Measurements from ENCODE around the gene SLC5A8.
A peak's percentile ranks its signal among the peaks of the same experiment; 100 is the strongest.

SLC5A8 gene, protein sequence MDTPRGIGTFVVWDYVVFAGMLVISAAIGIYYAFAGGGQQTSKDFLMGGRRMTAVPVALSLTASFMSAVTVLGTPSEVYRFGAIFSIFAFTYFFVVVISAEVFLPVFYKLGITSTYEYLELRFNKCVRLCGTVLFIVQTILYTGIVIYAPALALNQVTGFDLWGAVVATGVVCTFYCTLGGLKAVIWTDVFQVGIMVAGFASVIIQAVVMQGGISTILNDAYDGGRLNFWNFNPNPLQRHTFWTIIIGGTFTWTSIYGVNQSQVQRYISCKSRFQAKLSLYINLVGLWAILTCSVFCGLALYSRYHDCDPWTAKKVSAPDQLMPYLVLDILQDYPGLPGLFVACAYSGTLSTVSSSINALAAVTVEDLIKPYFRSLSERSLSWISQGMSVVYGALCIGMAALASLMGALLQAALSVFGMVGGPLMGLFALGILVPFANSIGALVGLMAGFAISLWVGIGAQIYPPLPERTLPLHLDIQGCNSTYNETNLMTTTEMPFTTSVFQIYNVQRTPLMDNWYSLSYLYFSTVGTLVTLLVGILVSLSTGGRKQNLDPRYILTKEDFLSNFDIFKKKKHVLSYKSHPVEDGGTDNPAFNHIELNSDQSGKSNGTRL

DNA sequence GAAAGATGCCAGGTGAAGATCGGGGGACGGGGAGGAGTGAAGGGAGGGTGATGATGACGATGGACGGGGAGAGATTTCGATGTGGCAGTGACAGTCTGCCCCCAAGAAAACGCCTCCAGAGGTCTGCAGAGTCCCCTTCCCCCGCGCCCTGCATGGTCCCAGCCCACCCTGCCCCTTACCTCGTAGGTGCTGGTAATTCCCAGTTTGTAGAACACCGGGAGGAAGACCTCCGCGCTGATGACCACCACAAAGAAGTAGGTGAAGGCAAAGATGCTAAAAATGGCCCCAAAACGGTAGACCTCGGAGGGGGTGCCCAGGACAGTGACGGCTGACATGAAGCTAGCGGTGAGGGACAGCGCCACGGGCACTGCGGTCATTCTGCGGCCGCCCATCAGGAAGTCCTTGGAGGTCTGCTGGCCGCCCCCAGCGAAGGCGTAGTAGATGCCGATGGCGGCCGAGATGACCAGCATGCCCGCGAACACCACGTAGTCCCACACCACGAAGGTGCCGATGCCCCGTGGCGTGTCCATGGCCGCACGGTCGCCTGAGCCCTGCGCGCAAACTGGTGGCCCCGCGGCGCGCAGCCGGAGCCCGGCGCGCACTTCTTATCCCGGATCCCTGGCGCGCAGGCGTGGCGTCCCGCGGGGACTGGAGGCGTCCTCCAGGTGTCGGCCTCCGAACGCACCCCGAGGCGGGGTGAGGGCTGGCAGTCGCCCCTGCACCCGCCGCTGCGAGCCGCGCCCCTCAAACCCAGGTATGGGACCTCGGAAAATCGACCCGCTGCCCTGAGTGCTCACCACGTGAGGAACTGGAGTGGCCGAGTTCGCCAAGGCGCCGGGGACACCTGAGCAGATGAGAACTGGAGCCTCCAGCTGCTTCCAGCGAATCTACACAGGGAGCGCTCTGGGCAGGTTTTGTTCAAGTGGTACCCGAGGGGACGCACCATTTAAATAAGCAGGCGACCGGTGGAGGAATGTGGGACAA is at the start of gene SLC5A8:
Gene SLC5A8 (minus strand): TSS at position 920 of the 984 bp plus-strand sequence. CDS start 390 bp downstream, at position 530.
- peaks cover 3% of the 10 kb centered on the region for H3K9me3 ChIP-seq (ENCODE audit: control insufficient read depth, insufficient read depth, low read length)
- no peaks in the 10 kb centered on the region for H3K4me1 ChIP-seq (ENCODE audit: control insufficient read depth, insufficient read depth, low read length)
- H3K9ac ChIP-seq (ENCODE audit: low read depth, low read length), result no peak within 1 kb of the TSS
- peaks cover 40% of the 10 kb centered on the region for H3K27me3 ChIP-seq (ENCODE audit: control insufficient read depth, insufficient read depth, low read length)
- H3K36me3 ChIP-seq (ENCODE audit: control insufficient read depth, insufficient read depth, low read length), result no peaks in the 10 kb centered on the region
- peak within 1 kb of the TSS; percentile 72 for H3K4me3 ChIP-seq (ENCODE audit: low read depth, low read length)

DNA sequence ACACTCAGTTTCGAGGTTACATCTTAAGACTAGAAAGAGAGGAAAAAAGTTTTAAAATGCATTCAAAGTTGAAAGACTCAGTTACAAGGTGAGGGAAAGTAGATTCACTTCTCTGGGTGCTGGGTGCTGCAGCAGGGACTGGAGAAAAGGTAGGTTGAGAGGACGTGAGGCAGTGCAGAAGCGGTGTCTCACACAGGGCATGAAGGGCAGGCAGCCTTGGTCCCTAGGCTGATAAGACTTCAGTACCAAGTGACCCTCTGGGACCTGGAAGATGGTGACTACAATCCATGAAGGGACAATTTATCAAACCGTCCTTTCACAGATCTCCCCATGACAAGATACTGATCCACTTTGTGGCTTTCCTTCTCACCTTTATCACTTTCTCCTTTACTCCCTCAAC is 47.3 kb upstream of the SLC5A8 start:
- Histone ChIP-seq H3K4me1 (ENCODE audit: control insufficient read depth, insufficient read depth, low read length) (peaks cover 4% of the 10 kb centered on the region), H3K9ac (ENCODE audit: low read depth, low read length) (no peak overlapping the region), H3K36me3 (ENCODE audit: control insufficient read depth, insufficient read depth, low read length) (no peaks in the 10 kb centered on the region), H3K27me3 (ENCODE audit: control insufficient read depth, insufficient read depth, low read length) (no peaks in the 10 kb centered on the region), H3K9me3 (ENCODE audit: control insufficient read depth, insufficient read depth, low read length) (no peaks in the 10 kb centered on the region), H3K4me3 (ENCODE audit: low read depth, low read length) (no peak overlapping the region)

DNA sequence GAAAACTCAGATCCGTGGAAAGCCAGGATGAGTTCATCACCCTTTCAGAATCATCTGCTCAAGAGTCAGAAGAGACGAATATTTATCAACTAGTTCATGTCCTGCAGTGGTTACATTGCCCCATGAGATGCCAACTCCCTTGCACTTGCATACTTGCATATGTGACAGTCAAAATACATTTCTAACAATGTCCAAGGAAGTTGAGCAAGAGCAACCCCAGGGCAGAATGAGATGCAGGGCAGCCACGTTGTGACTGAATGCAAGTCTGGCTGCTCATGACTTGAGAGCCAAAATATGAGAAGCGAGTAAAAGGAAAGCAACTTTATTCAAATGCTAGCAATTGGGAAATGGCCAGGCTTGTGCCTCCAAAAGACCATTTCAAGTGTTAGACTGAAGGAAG is 46.2 kb upstream of the SLC5A8 start:
- no peaks in the 10 kb centered on the region for H3K27me3 ChIP-seq (ENCODE audit: control insufficient read depth, insufficient read depth, low read length)
- H3K4me3 ChIP-seq (ENCODE audit: low read depth, low read length), result no peak overlapping the region
- no peaks in the 10 kb centered on the region for H3K36me3 ChIP-seq (ENCODE audit: control insufficient read depth, insufficient read depth, low read length)
- H3K9me3 ChIP-seq (ENCODE audit: control insufficient read depth, insufficient read depth, low read length), result no peaks in the 10 kb centered on the region
- peaks cover 4% of the 10 kb centered on the region for H3K4me1 ChIP-seq (ENCODE audit: control insufficient read depth, insufficient read depth, low read length)
- H3K9ac ChIP-seq (ENCODE audit: low read depth, low read length), result no peak overlapping the region

DNA sequence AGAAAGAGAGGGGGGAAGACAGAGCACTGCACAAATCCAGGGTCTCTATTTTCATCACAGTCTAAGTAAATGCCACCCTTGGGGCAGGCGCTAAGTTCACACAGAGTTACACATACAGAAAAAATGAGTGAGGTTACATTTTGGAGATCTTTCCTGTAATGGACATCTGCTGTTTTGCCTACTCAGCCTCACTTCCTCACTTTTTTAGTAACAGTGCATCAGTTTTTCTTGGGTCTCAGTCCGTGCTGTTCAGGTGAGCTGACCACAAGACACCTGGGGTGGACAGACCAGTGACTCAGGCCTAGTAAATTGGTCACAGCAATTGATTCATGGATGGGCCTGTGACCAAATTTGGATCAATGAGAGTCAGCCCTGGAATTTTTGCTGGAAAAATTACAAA is 33.6 kb upstream of the SLC5A8 start:
- no peaks in the 10 kb centered on the region for H3K4me1 ChIP-seq (ENCODE audit: control insufficient read depth, insufficient read depth, low read length)
- no peak overlapping the region for H3K9ac ChIP-seq (ENCODE audit: low read depth, low read length)
- H3K4me3 ChIP-seq (ENCODE audit: low read depth, low read length), result no peak overlapping the region
- H3K9me3 ChIP-seq (ENCODE audit: control insufficient read depth, insufficient read depth, low read length), result no peaks in the 10 kb centered on the region
- no peaks in the 10 kb centered on the region for H3K27me3 ChIP-seq (ENCODE audit: control insufficient read depth, insufficient read depth, low read length)
- no peaks in the 10 kb centered on the region for H3K36me3 ChIP-seq (ENCODE audit: control insufficient read depth, insufficient read depth, low read length)

DNA sequence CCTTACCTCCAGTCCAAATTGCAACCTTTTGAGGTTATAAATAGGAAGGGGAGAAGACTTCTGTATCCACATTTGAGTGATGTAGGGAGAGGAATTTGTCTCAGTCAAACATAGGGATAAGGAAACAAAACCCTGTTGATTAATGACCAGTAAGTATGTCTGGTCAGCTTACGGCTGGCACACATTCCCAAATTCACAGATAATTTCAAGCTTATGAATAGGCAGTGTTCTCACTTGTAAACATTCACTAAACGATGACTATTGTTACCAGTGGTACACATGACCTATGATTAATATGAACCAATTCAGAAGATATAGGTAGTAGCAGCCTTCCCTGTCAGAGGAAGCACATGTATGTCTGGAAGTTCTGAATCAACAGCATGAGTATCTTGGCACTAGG is 33.0 kb upstream of the SLC5A8 start:
- Histone ChIP-seq H3K4me3 (ENCODE audit: low read depth, low read length) (no peak overlapping the region), H3K36me3 (ENCODE audit: control insufficient read depth, insufficient read depth, low read length) (no peaks in the 10 kb centered on the region), H3K27me3 (ENCODE audit: control insufficient read depth, insufficient read depth, low read length) (no peaks in the 10 kb centered on the region), H3K4me1 (ENCODE audit: control insufficient read depth, insufficient read depth, low read length) (no peaks in the 10 kb centered on the region), H3K9ac (ENCODE audit: low read depth, low read length) (no peak overlapping the region), H3K9me3 (ENCODE audit: control insufficient read depth, insufficient read depth, low read length) (no peaks in the 10 kb centered on the region)

DNA sequence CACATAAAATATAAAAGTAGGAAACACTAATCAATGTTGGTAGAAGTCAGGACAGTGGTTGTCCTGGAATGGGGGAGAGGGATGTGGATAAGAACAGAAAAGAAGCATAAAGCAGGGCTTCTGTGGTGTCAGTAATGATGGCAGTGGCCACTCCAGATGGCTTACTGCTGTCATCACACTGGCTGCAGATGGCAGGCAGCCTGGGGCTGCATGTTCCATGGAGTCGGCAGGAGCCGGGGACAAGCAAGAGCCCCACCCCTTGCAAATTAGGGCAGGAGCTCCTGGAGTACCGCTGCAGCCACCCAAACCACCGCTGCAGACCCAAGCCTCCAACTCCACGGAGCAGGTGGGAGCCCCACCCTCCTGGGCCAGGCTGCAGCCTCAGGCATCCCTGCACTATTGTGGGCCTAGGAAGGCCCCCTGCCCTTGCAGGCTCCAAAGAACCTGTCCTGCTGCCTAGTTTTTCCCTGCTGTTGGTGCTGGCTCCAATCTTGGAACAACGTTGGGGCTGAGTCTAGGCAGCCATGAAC is 28.8 kb upstream of the SLC5A8 start:
- no peaks in the 10 kb centered on the region for H3K4me1 ChIP-seq (ENCODE audit: control insufficient read depth, insufficient read depth, low read length)

DNA sequence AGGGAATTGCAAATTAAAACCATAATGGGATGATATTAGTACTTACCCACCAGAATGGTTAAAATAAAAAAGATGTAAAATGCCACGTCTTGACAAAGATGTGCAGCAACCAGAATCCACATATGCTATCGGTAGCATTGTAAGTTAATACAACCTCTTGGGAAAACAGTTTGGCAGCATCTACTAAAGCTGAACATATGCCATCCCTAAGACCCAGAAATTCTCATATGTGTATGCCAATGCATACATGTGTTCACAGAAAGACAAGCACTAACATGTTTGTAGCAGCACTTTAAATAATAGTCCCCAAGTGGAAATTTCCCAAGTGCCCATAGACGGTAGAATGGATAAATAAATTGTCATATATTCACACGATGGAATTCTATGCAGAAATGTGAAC is 28.3 kb upstream of the SLC5A8 start:
- Histone ChIP-seq H3K9ac (ENCODE audit: low read depth, low read length) (no peak overlapping the region), H3K4me3 (ENCODE audit: low read depth, low read length) (no peak overlapping the region), H3K9me3 (ENCODE audit: control insufficient read depth, insufficient read depth, low read length) (no peaks in the 10 kb centered on the region), H3K36me3 (ENCODE audit: control insufficient read depth, insufficient read depth, low read length) (no peaks in the 10 kb centered on the region), H3K4me1 (ENCODE audit: control insufficient read depth, insufficient read depth, low read length) (no peaks in the 10 kb centered on the region), H3K27me3 (ENCODE audit: control insufficient read depth, insufficient read depth, low read length) (no peaks in the 10 kb centered on the region)

More for the DNA sequence above, 28.8 kb upstream of the SLC5A8 start:
- Histone ChIP-seq H3K36me3 (ENCODE audit: control insufficient read depth, insufficient read depth, low read length) (no peaks in the 10 kb centered on the region), H3K9me3 (ENCODE audit: control insufficient read depth, insufficient read depth, low read length) (no peaks in the 10 kb centered on the region), H3K27me3 (ENCODE audit: control insufficient read depth, insufficient read depth, low read length) (no peaks in the 10 kb centered on the region), H3K4me3 (ENCODE audit: low read depth, low read length) (no peak overlapping the region), H3K9ac (ENCODE audit: low read depth, low read length) (no peak overlapping the region)

DNA sequence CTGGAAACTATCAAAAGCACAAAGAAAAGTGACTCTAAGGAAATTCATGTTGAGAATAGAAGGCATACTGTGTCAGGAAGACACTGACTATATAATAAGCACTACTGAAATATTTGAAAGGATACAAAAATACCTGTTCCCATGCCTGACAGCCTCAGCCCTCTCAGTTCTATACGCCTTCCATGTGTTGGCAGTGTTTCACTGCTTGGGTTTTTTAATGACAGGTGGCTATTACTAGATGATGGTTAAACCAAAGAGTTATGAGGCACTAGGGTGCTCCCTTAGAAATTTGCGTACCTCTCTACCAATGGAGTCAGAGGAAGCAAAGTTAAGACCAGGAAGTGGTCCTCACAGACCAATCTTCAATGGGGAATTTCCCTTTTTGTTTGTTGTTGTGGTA is 25.6 kb upstream of the SLC5A8 start:
- H3K9me3 ChIP-seq (ENCODE audit: control insufficient read depth, insufficient read depth, low read length), result no peaks in the 10 kb centered on the region
- H3K36me3 ChIP-seq (ENCODE audit: control insufficient read depth, insufficient read depth, low read length), result no peaks in the 10 kb centered on the region
- H3K9ac ChIP-seq (ENCODE audit: low read depth, low read length), result no peak overlapping the region
- no peaks in the 10 kb centered on the region for H3K4me1 ChIP-seq (ENCODE audit: control insufficient read depth, insufficient read depth, low read length)
- no peak overlapping the region for H3K4me3 ChIP-seq (ENCODE audit: low read depth, low read length)
- H3K27me3 ChIP-seq (ENCODE audit: control insufficient read depth, insufficient read depth, low read length), result no peaks in the 10 kb centered on the region

DNA sequence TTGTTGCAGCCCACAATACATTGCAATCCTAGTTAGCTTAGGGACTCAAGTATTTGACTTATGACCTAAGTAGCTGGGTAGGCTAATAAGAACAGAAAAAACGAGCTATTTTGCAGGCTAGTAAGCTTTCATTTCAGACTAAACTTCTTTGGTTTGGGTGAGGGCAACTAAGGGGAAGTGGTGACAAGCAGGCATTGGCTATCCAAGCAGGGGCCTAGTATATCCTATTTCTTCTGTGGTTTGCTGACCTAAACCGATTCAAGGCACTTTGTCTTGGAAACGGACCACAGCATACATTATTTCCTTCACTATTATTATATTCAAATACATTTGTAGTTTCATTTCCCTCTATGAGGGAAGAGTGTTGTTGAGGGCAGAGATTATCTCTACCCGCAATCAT is 21.6 kb upstream of the SLC5A8 start:
- no peaks in the 10 kb centered on the region for H3K9me3 ChIP-seq (ENCODE audit: control insufficient read depth, insufficient read depth, low read length)
- H3K4me3 ChIP-seq (ENCODE audit: low read depth, low read length), result no peak overlapping the region
- H3K27me3 ChIP-seq (ENCODE audit: control insufficient read depth, insufficient read depth, low read length), result no peaks in the 10 kb centered on the region
- no peaks in the 10 kb centered on the region for H3K36me3 ChIP-seq (ENCODE audit: control insufficient read depth, insufficient read depth, low read length)
- H3K9ac ChIP-seq (ENCODE audit: low read depth, low read length), result no peak overlapping the region
- H3K4me1 ChIP-seq (ENCODE audit: control insufficient read depth, insufficient read depth, low read length), result no peaks in the 10 kb centered on the region

DNA sequence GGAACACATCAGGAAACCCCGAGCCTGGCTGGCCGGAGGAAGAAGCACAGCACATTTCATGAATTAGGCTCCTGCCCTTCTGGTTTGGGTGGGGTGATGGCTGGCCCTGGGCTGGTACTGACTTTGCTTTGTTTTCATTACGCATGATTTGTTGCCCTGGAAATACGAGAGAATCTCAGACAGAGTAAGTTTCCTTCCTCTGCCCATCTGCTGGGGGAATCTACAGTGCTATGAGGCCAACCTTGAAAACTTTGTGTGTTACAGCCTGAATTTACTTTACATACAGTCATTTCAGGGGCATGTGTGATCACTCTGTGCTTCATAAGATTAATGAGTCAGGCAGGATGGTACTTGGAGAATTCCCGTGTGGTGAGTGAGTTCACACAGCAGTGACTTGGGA is 20.5 kb upstream of the SLC5A8 start:
- H3K4me1 ChIP-seq (ENCODE audit: control insufficient read depth, insufficient read depth, low read length), result no peaks in the 10 kb centered on the region
- H3K9me3 ChIP-seq (ENCODE audit: control insufficient read depth, insufficient read depth, low read length), result no peaks in the 10 kb centered on the region
- H3K27me3 ChIP-seq (ENCODE audit: control insufficient read depth, insufficient read depth, low read length), result no peaks in the 10 kb centered on the region
- H3K9ac ChIP-seq (ENCODE audit: low read depth, low read length), result no peak overlapping the region
- H3K36me3 ChIP-seq (ENCODE audit: control insufficient read depth, insufficient read depth, low read length), result no peaks in the 10 kb centered on the region
- H3K4me3 ChIP-seq (ENCODE audit: low read depth, low read length), result no peak overlapping the region

DNA sequence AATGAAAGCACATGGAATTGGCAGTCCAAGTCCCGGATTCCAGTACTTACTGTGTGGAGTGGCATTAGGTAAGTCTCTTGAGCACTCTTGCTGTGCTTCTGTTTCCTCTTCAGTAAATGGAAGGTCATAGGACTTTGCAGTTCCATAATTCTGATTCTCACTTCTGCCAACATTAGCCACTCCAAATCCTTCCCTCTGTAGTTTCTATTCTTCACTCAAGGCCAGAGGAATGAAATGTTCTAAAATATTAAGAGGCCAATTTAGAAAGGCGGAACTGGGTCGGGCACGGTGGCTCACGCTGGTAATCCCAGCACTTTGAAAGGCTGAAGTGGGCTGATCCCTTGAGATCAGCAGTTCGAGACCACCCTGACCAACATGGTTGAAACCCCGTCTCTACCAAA is 19.8 kb upstream of the SLC5A8 start:
- Histone ChIP-seq H3K9ac (ENCODE audit: low read depth, low read length) (no peak overlapping the region), H3K27me3 (ENCODE audit: control insufficient read depth, insufficient read depth, low read length) (no peaks in the 10 kb centered on the region), H3K36me3 (ENCODE audit: control insufficient read depth, insufficient read depth, low read length) (no peaks in the 10 kb centered on the region), H3K4me1 (ENCODE audit: control insufficient read depth, insufficient read depth, low read length) (no peaks in the 10 kb centered on the region), H3K9me3 (ENCODE audit: control insufficient read depth, insufficient read depth, low read length) (no peaks in the 10 kb centered on the region), H3K4me3 (ENCODE audit: low read depth, low read length) (no peak overlapping the region)

All from iPS-15b (cell line).